T-helper 17 cell (primary cell): Measurements from ENCODE around the gene INPP4B. TPM values are rescaled to one million over a fixed set of nuclear protein-coding genes. Genes with fewer than 3 reads are reported as not detected.

Experiments used
- ATAC-seq: fragments of 150-1000 bp; cut with Tn5 transposase; 2 replicates; pipeline ENCODE4 v1.10.0; 2021; ENCODE audit warnings: mild to moderate bottlenecking, moderate library complexity
- DNase-seq, 3 donors: peaks; one replicate each; pipeline versions ENCODE4 v3.0.0 to v3.0.0-alpha.2; 2020 to 2021
- H3K9me3 ChIP-seq: one replicate; pipeline ENCODE4 v1.7.0; 2013; ENCODE audit warnings: low read length, mild to moderate bottlenecking; ENCODE audit not compliant: control insufficient read depth, poor library complexity, severe bottlenecking
- H3K27ac Mint-ChIP-seq: one replicate; pipeline ENCODE4 v1.8.0; 2022; ENCODE audit warnings: mild to moderate bottlenecking, moderate library complexity, mixed read lengths
- H3K27me3 Mint-ChIP-seq: one replicate; pipeline ENCODE4 v1.8.0; 2022; ENCODE audit warnings: mixed read lengths
- H3K36me3 Mint-ChIP-seq: one replicate; pipeline ENCODE4 v1.8.0; 2022; ENCODE audit warnings: low read depth, mixed read lengths
- H3K4me1 Mint-ChIP-seq: one replicate; pipeline ENCODE4 v1.8.0; 2022; ENCODE audit warnings: mild to moderate bottlenecking, mixed read lengths
- H3K4me3 Mint-ChIP-seq: one replicate; pipeline ENCODE4 v1.8.0; 2022; ENCODE audit warnings: mild to moderate bottlenecking, moderate library complexity, mixed read lengths
- total RNA-seq, 4 donors: library from RNA in 2 of 4; stranded (reverse) in 2 of 4; gene quantifications; one replicate each; pipeline ENCODE4 v1.2.3 and lab custom pipeline; 2022 to 2026

Gene INPP4B
- total RNA-seq, 2 donors from 2014 or later = 91.8 to 102 TPM

DNA sequence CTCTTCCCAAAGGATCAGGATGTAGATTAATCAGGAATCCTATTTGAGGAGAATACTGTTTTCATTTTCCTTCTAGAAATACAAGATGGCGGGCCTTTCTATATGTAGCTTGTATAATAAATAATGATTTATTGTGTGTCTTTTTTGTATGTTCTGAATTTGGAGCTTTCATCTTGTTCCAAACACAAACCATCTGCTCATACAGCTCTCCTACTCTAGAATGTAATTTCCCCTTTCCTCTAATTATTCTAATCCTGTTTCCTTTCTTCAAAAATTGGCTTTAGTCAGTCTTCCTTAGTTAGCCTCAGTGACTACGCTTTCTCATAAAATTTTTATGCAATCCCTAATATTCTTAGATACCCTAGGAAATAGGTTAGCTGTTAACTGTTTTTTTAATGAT, 422.2 kb downstream of the INPP4B start:
- H3K27ac Mint-ChIP-seq = no peak overlapping the region
- DNase-seq (no peak), ATAC-seq (no peak)
- no peak overlapping the region for H3K4me3 Mint-ChIP-seq
- H3K27me3 Mint-ChIP-seq = no peaks in the 10 kb centered on the region
- peaks cover 2% of the 10 kb centered on the region for H3K4me1 Mint-ChIP-seq
- no peaks in the 10 kb centered on the region for H3K9me3 ChIP-seq
- peaks cover 2% of the 10 kb centered on the region for H3K36me3 Mint-ChIP-seq

- Mint-ChIP-seq H3K36me3 (peaks cover 2% of the 10 kb centered on the region), H3K4me3 (no peak overlapping the region), H3K27me3 (no peaks in the 10 kb centered on the region), H3K27ac (no peak overlapping the region), H3K4me1 (peaks cover 15% of the 10 kb centered on the region)
- no peaks in the 10 kb centered on the region for H3K9me3 ChIP-seq
- DNase-seq (no peak), ATAC-seq (no peak)
Observed at GRCh38 chr4:142420311-142421095, 425.6 kb downstream of the INPP4B start.

- Mint-ChIP-seq H3K27ac (no peak overlapping the region), H3K4me1 (peaks cover 15% of the 10 kb centered on the region), H3K36me3 (peaks cover 2% of the 10 kb centered on the region), H3K4me3 (no peak overlapping the region), H3K27me3 (no peaks in the 10 kb centered on the region)
- ATAC-seq = no peak
- no peaks in the 10 kb centered on the region for H3K9me3 ChIP-seq
- DNase-seq = no peak
Observed at GRCh38 chr4:142419712-142420111, 426.4 kb downstream of the INPP4B start.

- Mint-ChIP-seq H3K4me1 (peaks cover 15% of the 10 kb centered on the region), H3K27me3 (no peaks in the 10 kb centered on the region), H3K27ac (no peak overlapping the region), H3K36me3 (peaks cover 2% of the 10 kb centered on the region), H3K4me3 (no peak overlapping the region)
- DNase-seq = no peak
- no peak for ATAC-seq
- no peaks in the 10 kb centered on the region for H3K9me3 ChIP-seq
Observed at GRCh38 chr4:142418697-142419096, 427.4 kb downstream of the INPP4B start.

DNA sequence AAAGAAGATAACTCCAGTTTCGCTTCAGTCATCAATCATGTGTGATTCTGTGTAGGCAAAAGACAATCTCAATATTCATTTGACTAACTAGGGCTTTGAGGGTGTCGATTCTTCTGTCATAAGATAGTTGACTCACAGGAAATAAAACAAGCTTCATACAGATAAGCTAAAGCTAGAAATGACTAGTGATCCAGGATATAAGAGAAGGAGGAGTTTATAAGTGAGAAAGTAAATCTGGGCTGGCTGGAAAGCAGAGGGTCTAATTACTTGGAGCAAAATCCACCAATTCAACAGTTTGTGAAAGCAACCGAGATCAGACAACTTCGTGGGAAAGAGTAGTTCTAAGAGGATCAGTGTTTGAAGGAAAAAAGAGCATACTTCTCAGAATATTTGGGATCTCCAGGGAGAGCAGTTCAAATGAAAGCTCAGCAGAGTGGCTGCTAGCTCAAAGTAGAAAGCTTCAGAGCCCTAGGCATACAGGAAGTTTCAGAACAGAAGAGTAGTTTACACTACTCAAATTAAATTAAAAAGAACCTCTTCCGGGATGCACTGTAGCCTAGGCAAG, 429.3 kb downstream of the INPP4B start:
- Mint-ChIP-seq H3K36me3 (no peaks in the 10 kb centered on the region), H3K4me1 (peaks cover 18% of the 10 kb centered on the region), H3K27ac (peak overlapping the region; percentile 96), H3K4me3 (peak overlapping the region; percentile 92), H3K27me3 (no peaks in the 10 kb centered on the region)
- no peaks in the 10 kb centered on the region for H3K9me3 ChIP-seq
- peak; percentile 91 for ATAC-seq
- DNase-seq = no peak

DNA sequence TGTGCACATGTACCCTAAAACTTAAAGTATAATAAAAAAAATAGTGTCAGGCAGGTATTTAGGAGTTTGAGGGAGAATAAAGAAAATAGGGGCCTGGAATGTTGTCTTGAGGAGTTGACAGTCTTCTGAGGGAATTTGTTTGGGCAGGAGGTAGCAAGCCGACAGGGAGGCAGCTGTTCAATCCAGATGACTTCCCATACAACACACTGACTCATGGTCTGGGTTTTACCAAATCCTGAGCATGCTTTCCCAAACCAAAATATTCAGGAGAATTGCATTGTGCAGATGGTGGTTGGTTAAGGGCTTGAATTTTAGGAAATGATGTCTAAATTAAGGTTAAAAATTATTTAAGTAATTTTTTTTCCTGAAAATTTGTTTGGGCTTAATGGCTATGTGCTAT, 430.0 kb downstream of the INPP4B start:
- DNase-seq = no peak
- H3K9me3 ChIP-seq = no peaks in the 10 kb centered on the region
- Mint-ChIP-seq H3K4me3 (peak overlapping the region; percentile 92), H3K27me3 (no peaks in the 10 kb centered on the region), H3K27ac (peak overlapping the region; percentile 96), H3K36me3 (no peaks in the 10 kb centered on the region), H3K4me1 (peaks cover 18% of the 10 kb centered on the region)
- no peak for ATAC-seq

GRCh38 chr4:142414366-142414990, 431.6 kb downstream of the INPP4B start:
- ATAC-seq (no peak), DNase-seq (no peak)
- Mint-ChIP-seq H3K27me3 (no peaks in the 10 kb centered on the region), H3K36me3 (no peaks in the 10 kb centered on the region), H3K4me1 (peaks cover 20% of the 10 kb centered on the region), H3K27ac (no peak overlapping the region), H3K4me3 (no peak overlapping the region)
- H3K9me3 ChIP-seq = no peaks in the 10 kb centered on the region

DNA sequence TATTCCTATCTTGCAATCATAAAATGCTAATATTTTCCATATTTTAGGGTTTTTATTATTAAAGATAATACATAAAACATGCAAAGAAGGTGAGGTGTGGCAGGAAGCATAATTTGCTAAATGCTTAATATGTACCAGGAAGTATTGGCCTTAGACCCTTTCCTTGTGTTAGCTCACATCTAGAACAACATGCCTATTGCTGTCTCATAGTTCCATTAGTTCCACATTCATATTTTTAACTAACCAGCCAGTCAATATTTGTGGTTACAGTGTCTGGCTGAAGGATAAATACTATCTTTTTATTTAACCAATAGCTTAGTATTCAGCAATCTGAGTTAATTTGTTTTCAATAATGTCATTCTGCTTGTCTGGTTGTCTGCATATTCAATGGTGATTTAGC, 432.6 kb downstream of the INPP4B start:
- H3K4me3 Mint-ChIP-seq = no peak overlapping the region
- ATAC-seq = no peak
- H3K27me3 Mint-ChIP-seq = no peaks in the 10 kb centered on the region
- peak overlapping the region; percentile 17 for H3K27ac Mint-ChIP-seq
- H3K36me3 Mint-ChIP-seq = peaks cover 2% of the 10 kb centered on the region
- peaks cover 19% of the 10 kb centered on the region for H3K4me1 Mint-ChIP-seq
- no peak for DNase-seq
- no peaks in the 10 kb centered on the region for H3K9me3 ChIP-seq

- H3K27ac Mint-ChIP-seq = peak overlapping the region; percentile 17
- H3K36me3 Mint-ChIP-seq = peaks cover 2% of the 10 kb centered on the region
- no peak for ATAC-seq
- no peak overlapping the region for H3K4me3 Mint-ChIP-seq
- H3K9me3 ChIP-seq = no peaks in the 10 kb centered on the region
- no peaks in the 10 kb centered on the region for H3K27me3 Mint-ChIP-seq
- DNase-seq = no peak
- peaks cover 21% of the 10 kb centered on the region for H3K4me1 Mint-ChIP-seq
Observed at GRCh38 chr4:142411993-142412392, 434.1 kb downstream of the INPP4B start.

DNA sequence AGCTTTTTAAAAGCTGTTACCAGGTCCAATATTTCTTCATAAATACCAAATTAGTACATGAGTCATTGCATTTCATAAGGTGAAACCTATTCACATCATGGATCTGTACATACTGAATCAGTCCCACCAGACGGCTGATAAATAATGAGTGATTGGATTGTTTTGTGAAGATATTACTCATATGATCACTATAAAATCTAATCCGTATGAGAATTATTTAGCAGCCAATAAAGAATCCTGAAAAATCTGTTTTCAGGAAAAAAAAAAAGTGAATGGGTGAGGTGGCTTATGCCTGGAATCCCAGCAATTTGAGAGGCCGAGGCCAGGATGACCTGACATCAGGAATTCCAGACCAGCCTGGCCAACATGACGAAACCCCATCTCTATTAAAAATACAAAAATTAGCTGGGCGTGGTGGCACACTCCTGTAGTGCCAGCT, 438.1 kb downstream of the INPP4B start:
- no peaks in the 10 kb centered on the region for H3K27me3 Mint-ChIP-seq
- no peak for DNase-seq
- peaks cover 34% of the 10 kb centered on the region for H3K4me1 Mint-ChIP-seq
- ATAC-seq = no peak
- no peak overlapping the region for H3K4me3 Mint-ChIP-seq
- peak overlapping the region; percentile 97 for H3K27ac Mint-ChIP-seq
- H3K36me3 Mint-ChIP-seq = peaks cover 2% of the 10 kb centered on the region
- H3K9me3 ChIP-seq = no peaks in the 10 kb centered on the region

- Mint-ChIP-seq H3K36me3 (peaks cover 2% of the 10 kb centered on the region), H3K4me1 (peaks cover 33% of the 10 kb centered on the region), H3K27ac (peak overlapping the region; percentile 97), H3K27me3 (no peaks in the 10 kb centered on the region), H3K4me3 (peak overlapping the region; percentile 98)
- DNase-seq = no peak
- H3K9me3 ChIP-seq = no peaks in the 10 kb centered on the region
- no peak for ATAC-seq
Observed at GRCh38 chr4:142407596-142407995, 438.5 kb downstream of the INPP4B start.

DNA sequence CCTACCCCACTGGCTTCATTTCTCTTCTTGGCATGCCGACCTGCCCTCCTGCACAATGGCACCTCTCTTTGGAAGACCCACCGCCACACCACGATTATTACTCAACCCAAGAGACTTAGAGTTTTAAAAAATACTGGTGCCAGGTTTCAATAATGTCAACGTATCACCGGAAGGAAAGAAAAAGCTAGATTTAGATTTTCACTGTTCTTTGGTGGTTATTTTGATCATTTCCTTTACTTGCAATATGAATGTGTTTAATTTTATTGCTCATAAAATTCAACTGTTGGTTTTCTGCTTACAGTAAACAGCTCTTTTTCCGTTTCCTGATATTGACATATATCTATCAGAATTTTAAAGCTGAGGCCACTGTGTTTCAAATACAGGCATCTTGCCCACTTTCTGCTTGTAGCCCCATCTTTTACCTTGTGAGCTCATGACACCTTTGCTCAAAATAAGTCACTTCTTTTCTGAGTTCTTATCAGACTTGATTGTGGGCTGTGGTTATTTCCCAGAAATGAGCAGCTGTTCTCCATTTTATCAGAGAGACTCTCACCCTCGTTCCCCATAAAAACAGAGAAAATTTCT, 439.1 kb downstream of the INPP4B start:
- Mint-ChIP-seq H3K4me1 (peaks cover 37% of the 10 kb centered on the region), H3K27me3 (no peaks in the 10 kb centered on the region), H3K4me3 (peak overlapping the region; percentile 98), H3K36me3 (peaks cover 2% of the 10 kb centered on the region), H3K27ac (peak overlapping the region; percentile 97)
- DNase-seq = no peak
- H3K9me3 ChIP-seq = no peaks in the 10 kb centered on the region
- peak; percentile 64 for ATAC-seq

DNA sequence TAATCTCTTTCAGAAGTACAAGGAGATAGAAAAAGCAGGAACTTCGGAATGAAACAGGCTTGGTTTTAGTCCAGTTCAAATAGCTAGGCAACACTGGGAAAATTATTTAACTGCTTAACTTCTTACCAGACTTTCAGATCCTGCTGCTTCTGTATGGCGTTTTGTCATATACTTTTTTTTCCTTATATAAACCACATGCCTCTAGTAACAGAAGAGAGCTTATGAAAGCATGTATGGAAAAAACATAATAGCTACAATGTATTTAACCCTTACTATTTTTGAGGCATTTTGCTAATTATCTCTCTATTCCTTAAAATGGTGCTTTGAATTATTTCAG, 439.6 kb downstream of the INPP4B start:
- ATAC-seq (no peak), DNase-seq (no peak)
- Mint-ChIP-seq H3K4me3 (peak overlapping the region; percentile 98), H3K36me3 (peaks cover 2% of the 10 kb centered on the region), H3K27me3 (no peaks in the 10 kb centered on the region), H3K4me1 (peaks cover 38% of the 10 kb centered on the region), H3K27ac (peak overlapping the region; percentile 97)
- H3K9me3 ChIP-seq = no peaks in the 10 kb centered on the region
